Stomach (tissue), 4 donors: Measurements from ENCODE around the gene LEKR1.

Experiments
- CTCF ChIP-seq, 7 experiments: fragments of 450-650 bp in 4 of 7; fragments of 200-600 bp in 3 of 7; sonication (generic) in 3 of 7; IDR thresholded peaks; one replicate each; pipeline ENCODE4 v1.5.1; 2016 to 2019; ENCODE audit warnings: antibody characterized with exemption in 7 of 7, control low read depth in 2 of 7, mild to moderate bottlenecking in 1 of 7
- EP300 ChIP-seq: sonication (generic); formaldehyde crosslinking; IDR thresholded peaks from one replicate; pipeline ENCODE4 v1.6.1; 2017; ENCODE audit warnings: antibody characterized with exemption
- POLR2A ChIP-seq, 4 donors: fragments of 450-650 bp; IDR thresholded peaks; one replicate each; pipeline ENCODE4 v1.6.1; 2016; ENCODE audit warnings: antibody characterized with exemption in 4 of 4, control low read depth in 2 of 4, mild to moderate bottlenecking in 1 of 4, moderate library complexity in 1 of 4
- POLR2AphosphoS5 ChIP-seq, 3 donors: sonication (generic); formaldehyde crosslinking; IDR thresholded peaks; one replicate each; pipeline ENCODE4 v1.6.1; 2016; ENCODE audit warnings: antibody characterized with exemption in 3 of 3

DNA sequence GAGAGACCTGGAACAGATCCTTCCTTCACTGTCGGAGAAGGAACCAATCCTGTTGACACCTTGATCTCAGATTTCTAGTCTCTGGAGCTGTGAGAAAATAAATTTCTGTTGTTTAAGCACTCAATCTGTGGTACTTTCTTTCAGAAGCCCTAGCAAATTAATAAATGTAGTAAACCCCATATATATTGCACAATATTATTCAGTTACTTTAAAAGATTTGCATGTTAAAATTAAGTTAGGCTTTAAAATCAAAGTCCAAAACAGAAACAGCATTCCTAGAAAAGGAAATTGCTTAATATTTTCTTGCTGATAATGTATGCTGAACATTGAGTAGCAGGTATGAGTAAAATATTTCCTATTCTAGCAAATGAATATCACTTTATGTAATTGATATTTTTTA lies 113.2 kb downstream of the LEKR1 start:
- TF ChIP-seq CTCF (IDR thresholded peaks at IDR 0.05), result no peak
- no peak for TF ChIP-seq POLR2A (IDR thresholded peaks at IDR 0.05)
- no peak for TF ChIP-seq POLR2AphosphoS5 (IDR thresholded peaks at IDR 0.05)
- TF ChIP-seq EP300, result no peak
